Spleen (tissue), 11 donors: ENCODE data around the gene KSR1. TPM values are rescaled to one million over a fixed set of nuclear protein-coding genes. Genes with fewer than 3 reads are reported as not detected.
"Not testable (repeated sequence)": the region's sequence is repeated elsewhere in the genome, so short reads cannot be mapped to it uniquely, and the experiment has no call there.

ENCODE experiments used
- DNase-seq: peaks from one replicate; pipeline ENCODE4 v3.0.0-alpha.2; 2020
- H3K27ac ChIP-seq, 8 donors: fragments of 200-600 bp; sonication (generic) in 7 of 8; 1 replicate in 4 of 8; 2 replicates in 4 of 8; pipeline versions ENCODE4 v1.5.0 to v1.8.0; 2016 to 2021; ENCODE audit warnings: inconsistent platforms in 4 of 8, mild to moderate bottlenecking in 4 of 8, moderate library complexity in 1 of 8
- H3K27me3 ChIP-seq, 7 donors: fragments of 200-600 bp; sonication (generic) in 6 of 7; replicated peaks in 1 of 7; 1 replicate in 4 of 7; 2 replicates in 3 of 7; pipeline versions ENCODE4 v1.5.0 to v1.8.0; 2016 to 2021; ENCODE audit warnings: inconsistent platforms in 3 of 7, mild to moderate bottlenecking in 1 of 7
- H3K36me3 ChIP-seq, 6 donors: fragments of 200-600 bp; sonication (generic) in 5 of 6; 1 replicate in 4 of 6; 2 replicates in 2 of 6; pipeline versions ENCODE4 v1.5.0 to v1.8.0; 2016 to 2021; ENCODE audit warnings: inconsistent platforms in 2 of 6
- H3K4me1 ChIP-seq, 6 donors: fragments of 200-600 bp; sonication (generic) in 5 of 6; 1 replicate in 3 of 6; 2 replicates in 3 of 6; pipeline versions ENCODE4 v1.5.0 to v1.8.0; 2016 to 2021; ENCODE audit warnings: inconsistent platforms in 3 of 6
- H3K4me3 ChIP-seq, 8 donors: fragments of 200-600 bp; sonication (generic) in 7 of 8; 1 replicate in 4 of 8; 2 replicates in 4 of 8; pipeline versions ENCODE4 v1.5.0 to v1.8.0; 2016 to 2021; ENCODE audit warnings: inconsistent platforms in 4 of 8, mild to moderate bottlenecking in 4 of 8, moderate library complexity in 2 of 8
- H3K9me3 ChIP-seq, 8 donors: fragments of 200-600 bp; sonication (generic) in 7 of 8; 1 replicate in 4 of 8; 2 replicates in 4 of 8; pipeline versions ENCODE4 v1.5.0 to v1.8.0; 2016 to 2021; ENCODE audit warnings: inconsistent platforms in 4 of 8
- POLR2A ChIP-seq, 3 donors: fragments of 450-650 bp; IDR thresholded peaks; one replicate each; pipeline ENCODE4 v1.5.1; 2017; ENCODE audit warnings: antibody characterized with exemption in 3 of 3, mild to moderate bottlenecking in 1 of 3
- POLR2AphosphoS5 ChIP-seq, 3 donors: sonication (generic); formaldehyde crosslinking; IDR thresholded peaks; one replicate each; pipeline ENCODE4 v1.5.1; 2017; ENCODE audit warnings: antibody characterized with exemption in 3 of 3
- WGBS, 5 donors: extraction: QIAGEN DNeasy Blood & Tissue Kit in 3 of 5; methylation state at CpG; one replicate each; pipeline versions ENCODE4 v1.1.5 to v1.1.7; 2013 to 2018; 5-methylcytosine and 5-hydroxymethylcytosine counted together
- intact Hi-C: fragments of 100-400 bp; cut with DNase I; formaldehyde crosslinking; loops from one replicate; pipeline ENCODE4 v1.15.0; 2023; ENCODE audit warnings: low total_unique reads
- polyA plus RNA-seq, 3 donors: library from polyadenylated mRNA; stranded (reverse); fragments of 200-250 nt; gene quantifications; one replicate each; pipeline ENCODE4 v1.2.1, GENCODE V29; 2013
- total RNA-seq, 7 donors: library from RNA; depleted of rRNA in 3 of 7; stranded (reverse); fragments of >200 nt in 3 of 7; fragmentation: NEBNext Ultra II Directional in 4 of 7; extraction: Animal tissue kit (Norgen Biotek cat#: 25700) in 4 of 7; gene quantifications; one replicate each; pipeline versions ENCODE4 v1.1.0 to v1.2.1, GENCODE V29; 2016 to 2021
- TF ChIP-seq, protein P1 (sequence below), 11 experiments: fragments of 200-600 bp in 7 of 11; fragments of 450-650 bp in 4 of 11; sonication (generic) in 4 of 11; IDR thresholded peaks in 8 of 11; conservative IDR thresholded peaks in 3 of 11; 1 replicate in 7 of 11; 2 replicates in 4 of 11; pipeline versions ENCODE4 v1.4.0 to v1.8.0; 2016 to 2021; ENCODE audit warnings: antibody characterized with exemption in 11 of 11, inconsistent platforms in 4 of 11, mild to moderate bottlenecking in 1 of 11
- donor health status: healthy with polysubstance abuse.
- donor health status: DM: no; HTN: no; CAD: no; lungs with moderate emphysema.
- donor health status: DM: no; HTN: no; CAD: no.
- donor health status: Bipolar disorder and iron deficiency.
- donor health status: healthy.
- donor health status: DM: no; HTN: no; CAD: no.
- donor health status: DM: yes; HTN: yes; CAD: no.

Gene KSR1
- total and polyA plus RNA-seq, 10 donors, result 6.4 to 100 (median 46.0) TPM

DNA sequence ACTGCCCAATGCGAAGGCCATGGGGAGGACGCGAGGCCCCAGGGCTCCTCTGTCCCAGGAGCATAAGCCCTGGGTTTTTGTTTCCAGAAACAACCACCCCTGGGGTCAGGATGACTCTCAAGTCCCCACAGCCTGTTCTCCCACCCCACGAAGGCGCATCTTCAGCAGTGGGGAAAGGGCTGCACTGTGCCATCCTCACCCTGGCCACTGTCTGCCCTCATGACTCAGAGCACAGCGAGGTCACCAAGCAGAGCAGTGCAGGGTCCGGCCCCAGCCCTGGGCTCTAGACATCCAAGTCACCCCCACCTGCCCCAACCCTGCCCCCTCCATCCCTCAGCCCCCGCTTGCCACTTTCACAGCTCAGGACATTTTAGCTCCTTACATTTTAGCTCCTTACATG, 22.7 kb upstream of the KSR1 start:
- no peak overlapping the region for H3K27ac ChIP-seq
- H3K4me1 ChIP-seq, result no peaks in the 10 kb centered on the region
- TF ChIP-seq, protein P1, sequence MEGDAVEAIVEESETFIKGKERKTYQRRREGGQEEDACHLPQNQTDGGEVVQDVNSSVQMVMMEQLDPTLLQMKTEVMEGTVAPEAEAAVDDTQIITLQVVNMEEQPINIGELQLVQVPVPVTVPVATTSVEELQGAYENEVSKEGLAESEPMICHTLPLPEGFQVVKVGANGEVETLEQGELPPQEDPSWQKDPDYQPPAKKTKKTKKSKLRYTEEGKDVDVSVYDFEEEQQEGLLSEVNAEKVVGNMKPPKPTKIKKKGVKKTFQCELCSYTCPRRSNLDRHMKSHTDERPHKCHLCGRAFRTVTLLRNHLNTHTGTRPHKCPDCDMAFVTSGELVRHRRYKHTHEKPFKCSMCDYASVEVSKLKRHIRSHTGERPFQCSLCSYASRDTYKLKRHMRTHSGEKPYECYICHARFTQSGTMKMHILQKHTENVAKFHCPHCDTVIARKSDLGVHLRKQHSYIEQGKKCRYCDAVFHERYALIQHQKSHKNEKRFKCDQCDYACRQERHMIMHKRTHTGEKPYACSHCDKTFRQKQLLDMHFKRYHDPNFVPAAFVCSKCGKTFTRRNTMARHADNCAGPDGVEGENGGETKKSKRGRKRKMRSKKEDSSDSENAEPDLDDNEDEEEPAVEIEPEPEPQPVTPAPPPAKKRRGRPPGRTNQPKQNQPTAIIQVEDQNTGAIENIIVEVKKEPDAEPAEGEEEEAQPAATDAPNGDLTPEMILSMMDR (IDR thresholded peaks at IDR 0.05 in 8 of 11, conservative IDR thresholded peaks at IDR 0.05 in 3 of 11), result no peak
- no peak for TF ChIP-seq POLR2AphosphoS5 (IDR thresholded peaks at IDR 0.05)
- no peak for TF ChIP-seq POLR2A (IDR thresholded peaks at IDR 0.05)
- no peak for DNase-seq
- no peak overlapping the region for H3K4me3 ChIP-seq
- intact Hi-C loops, result no loop called here
- no peaks in the 10 kb centered on the region for H3K27me3 ChIP-seq
- H3K36me3 ChIP-seq, result no peaks in the 10 kb centered on the region
- 77 to 89% (median 83%) methylated on average over 8 of the region's 8 CpGs for WGBS, 5 donors
- no peaks in the 10 kb centered on the region for H3K9me3 ChIP-seq

DNA sequence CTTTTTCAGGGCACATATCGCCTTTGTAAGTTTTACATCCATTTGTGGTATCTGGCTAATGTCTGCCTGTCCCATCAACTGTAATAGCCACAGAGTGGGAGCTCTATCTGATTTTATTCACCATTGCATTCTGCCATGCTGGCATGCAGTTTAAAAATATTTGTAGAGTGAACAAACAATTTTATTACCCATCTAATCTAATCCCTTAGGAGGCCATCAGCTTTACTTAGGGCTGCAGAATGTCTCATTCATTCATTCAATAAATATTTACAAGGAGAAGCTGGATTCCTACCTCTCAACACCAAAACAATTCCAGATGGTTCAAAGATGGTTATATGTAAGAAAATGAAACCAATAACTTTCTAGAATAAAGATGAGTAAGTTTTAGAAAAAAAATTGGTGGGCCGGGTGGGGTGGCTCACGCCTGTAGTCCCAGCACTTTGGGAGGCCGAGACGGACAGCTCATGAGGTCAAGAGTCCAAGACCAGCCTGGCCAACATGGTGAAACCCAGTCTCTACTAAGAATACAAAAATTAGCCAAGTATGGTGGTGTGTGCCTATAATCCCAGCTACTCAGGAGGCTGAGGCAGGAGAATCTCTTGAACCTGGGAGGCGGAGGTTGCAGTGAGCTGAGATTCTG, 20.7 kb upstream of the KSR1 start:
- DNase-seq, H3K27ac ChIP-seq, H3K27me3 ChIP-seq, H3K4me1 ChIP-seq, intact Hi-C loops, H3K4me3 ChIP-seq, H3K9me3 ChIP-seq, H3K36me3 ChIP-seq: not testable (repeated sequence)
- 89 to 97% (median 95%) methylated on average over 6 of the region's 6 CpGs for WGBS, 5 donors

DNA sequence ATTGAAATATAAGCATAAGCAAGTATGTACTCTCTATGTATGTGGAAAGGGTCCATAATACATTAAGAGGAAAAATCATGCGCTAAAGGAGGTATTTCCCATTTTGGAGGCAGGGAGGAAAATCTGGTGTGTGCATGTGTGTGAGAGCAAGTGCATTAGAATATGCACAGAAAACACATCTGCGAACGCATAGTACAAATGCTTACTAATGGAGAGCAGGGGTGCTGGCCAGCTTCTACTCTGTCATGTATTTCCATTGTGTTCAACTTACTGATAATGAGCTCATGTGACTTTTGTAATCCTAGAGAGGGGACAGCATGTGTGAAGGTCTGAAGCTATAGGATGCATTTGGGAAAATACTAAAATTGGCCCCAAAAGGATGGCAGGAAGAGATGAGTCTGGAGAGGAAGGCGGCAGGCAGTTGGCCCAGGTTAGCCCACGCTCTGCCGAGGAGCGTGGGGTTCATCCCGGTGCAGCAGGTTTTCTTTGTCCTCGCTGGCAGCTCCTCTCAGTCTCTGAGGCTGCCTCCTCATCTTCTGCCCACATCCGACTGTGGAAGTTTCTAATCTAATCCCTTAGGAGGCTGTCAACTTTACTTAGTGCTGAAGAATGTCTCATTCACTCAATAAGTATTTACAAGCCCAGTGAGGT, 17.8 kb upstream of the KSR1 start:
- Histone ChIP-seq H3K9me3 (no peaks in the 10 kb centered on the region), H3K27me3 (no peaks in the 10 kb centered on the region), H3K4me1 (no peaks in the 10 kb centered on the region), H3K27ac (no peak overlapping the region), H3K4me3 (no peak overlapping the region), H3K36me3 (no peaks in the 10 kb centered on the region)
- intact Hi-C loops, result no loop called here
- TF ChIP-seq POLR2A (IDR thresholded peaks at IDR 0.05) (no peak), POLR2AphosphoS5 (IDR thresholded peaks at IDR 0.05) (no peak)
- TF ChIP-seq, protein P1 (IDR thresholded peaks at IDR 0.05 in 8 of 11, conservative IDR thresholded peaks at IDR 0.05 in 3 of 11), result no peak
- no peak for DNase-seq
- WGBS, 5 donors, result 92 to 97% (median 94%) methylated on average over 10 of the region's 10 CpGs

DNA sequence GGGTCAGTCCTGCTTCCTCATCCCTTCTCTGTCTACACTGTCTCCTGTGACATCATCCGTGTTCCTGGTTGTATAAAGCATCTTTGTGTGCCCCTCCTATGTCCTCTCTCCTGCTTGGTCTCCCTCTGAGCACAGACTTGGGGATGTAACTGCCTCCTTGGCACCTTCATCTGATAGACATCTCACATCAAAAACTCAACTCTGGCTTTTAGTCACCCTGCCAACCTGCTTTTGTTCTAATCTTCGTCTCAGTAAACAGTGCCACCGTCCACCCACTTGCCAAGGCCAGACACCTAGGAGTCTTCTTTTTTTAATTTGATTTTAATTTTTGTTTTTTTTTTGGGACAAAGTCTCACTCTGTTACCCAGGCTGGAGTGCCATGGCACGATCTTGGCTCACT, 16.9 kb upstream of the KSR1 start:
- Histone ChIP-seq H3K27ac (no peak overlapping the region), H3K27me3 (no peaks in the 10 kb centered on the region), H3K4me3 (no peak overlapping the region), H3K36me3 (no peaks in the 10 kb centered on the region), H3K9me3 (no peaks in the 10 kb centered on the region), H3K4me1 (no peaks in the 10 kb centered on the region)
- 64 to 81% (median 72%) methylated on average over 4 of the region's 4 CpGs for WGBS, 5 donors
- intact Hi-C loops, result no loop called here
- no peak for DNase-seq
- TF ChIP-seq POLR2AphosphoS5 (IDR thresholded peaks at IDR 0.05) (no peak), POLR2A (IDR thresholded peaks at IDR 0.05) (no peak)
- TF ChIP-seq, protein P1 (IDR thresholded peaks at IDR 0.05 in 8 of 11, conservative IDR thresholded peaks at IDR 0.05 in 3 of 11), result no peak
